ENCODE measurements around the gene GLOD5.

DNA sequence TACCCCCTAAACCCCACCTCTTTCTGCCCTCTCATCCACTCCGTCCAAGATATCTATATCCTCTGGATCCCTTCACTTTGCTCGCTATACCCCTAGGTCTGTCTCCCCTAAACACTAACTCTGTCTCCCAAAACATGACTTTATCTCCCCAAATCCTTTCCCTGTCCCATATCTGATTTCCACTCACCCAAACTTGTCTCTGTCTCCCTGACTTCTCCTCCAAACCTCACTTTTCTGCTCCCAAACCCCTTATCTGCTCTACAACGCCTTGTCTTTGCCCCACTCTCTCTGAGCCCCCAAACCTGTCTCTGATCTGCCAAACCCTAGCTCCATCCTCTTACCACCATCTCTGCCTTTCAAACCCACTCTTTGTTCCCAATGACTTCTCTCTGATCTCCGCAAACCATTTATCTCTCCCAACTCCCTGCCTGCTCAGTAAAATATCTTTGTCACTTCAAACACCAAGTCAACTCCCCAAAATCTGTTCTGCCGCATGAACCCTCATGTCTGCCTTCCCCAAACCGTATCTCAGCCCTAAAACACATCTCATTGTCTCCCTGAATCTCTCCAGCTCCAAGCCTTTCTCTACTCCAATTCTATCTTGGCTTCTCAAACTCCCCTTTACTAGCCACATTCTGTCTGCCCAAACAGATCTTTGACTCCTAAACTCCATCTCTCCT, 25.4 kb downstream of the GLOD5 start:
- TF ChIP-seq, protein P1, sequence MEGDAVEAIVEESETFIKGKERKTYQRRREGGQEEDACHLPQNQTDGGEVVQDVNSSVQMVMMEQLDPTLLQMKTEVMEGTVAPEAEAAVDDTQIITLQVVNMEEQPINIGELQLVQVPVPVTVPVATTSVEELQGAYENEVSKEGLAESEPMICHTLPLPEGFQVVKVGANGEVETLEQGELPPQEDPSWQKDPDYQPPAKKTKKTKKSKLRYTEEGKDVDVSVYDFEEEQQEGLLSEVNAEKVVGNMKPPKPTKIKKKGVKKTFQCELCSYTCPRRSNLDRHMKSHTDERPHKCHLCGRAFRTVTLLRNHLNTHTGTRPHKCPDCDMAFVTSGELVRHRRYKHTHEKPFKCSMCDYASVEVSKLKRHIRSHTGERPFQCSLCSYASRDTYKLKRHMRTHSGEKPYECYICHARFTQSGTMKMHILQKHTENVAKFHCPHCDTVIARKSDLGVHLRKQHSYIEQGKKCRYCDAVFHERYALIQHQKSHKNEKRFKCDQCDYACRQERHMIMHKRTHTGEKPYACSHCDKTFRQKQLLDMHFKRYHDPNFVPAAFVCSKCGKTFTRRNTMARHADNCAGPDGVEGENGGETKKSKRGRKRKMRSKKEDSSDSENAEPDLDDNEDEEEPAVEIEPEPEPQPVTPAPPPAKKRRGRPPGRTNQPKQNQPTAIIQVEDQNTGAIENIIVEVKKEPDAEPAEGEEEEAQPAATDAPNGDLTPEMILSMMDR (tag by site-specific recombination; IDR thresholded peaks at IDR 0.05), result no peak
- TF ChIP-seq ZFP3 (tag by site-specific recombination; IDR thresholded peaks at IDR 0.05; ENCODE audit: low read depth), result no peak
- TF ChIP-seq, protein P2, sequence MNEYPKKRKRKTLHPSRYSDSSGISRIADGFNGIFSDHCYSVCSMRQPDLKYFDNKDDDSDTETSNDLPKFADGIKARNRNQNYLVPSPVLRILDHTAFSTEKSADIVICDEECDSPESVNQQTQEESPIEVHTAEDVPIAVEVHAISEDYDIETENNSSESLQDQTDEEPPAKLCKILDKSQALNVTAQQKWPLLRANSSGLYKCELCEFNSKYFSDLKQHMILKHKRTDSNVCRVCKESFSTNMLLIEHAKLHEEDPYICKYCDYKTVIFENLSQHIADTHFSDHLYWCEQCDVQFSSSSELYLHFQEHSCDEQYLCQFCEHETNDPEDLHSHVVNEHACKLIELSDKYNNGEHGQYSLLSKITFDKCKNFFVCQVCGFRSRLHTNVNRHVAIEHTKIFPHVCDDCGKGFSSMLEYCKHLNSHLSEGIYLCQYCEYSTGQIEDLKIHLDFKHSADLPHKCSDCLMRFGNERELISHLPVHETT (tag by site-specific recombination; IDR thresholded peaks at IDR 0.05), result no peak
- TF ChIP-seq, protein P3, sequence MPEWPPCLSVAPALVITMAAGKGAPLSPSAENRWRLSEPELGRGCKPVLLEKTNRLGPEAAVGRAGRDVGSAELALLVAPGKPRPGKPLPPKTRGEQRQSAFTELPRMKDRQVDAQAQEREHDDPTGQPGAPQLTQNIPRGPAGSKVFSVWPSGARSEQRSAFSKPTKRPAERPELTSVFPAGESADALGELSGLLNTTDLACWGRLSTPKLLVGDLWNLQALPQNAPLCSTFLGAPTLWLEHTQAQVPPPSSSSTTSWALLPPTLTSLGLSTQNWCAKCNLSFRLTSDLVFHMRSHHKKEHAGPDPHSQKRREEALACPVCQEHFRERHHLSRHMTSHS (tag by site-specific recombination; IDR thresholded peaks at IDR 0.05), result no peak

Measured in HEK293 (cell line).